Activated naive CD8-positive, alpha-beta T cell treated with anti-CD3 and anti-CD28 coated beads, Interleukin-2, amount 10 ng/mL, durations not matched to agents 7 days and 5 days (primary cell): ENCODE results near the gene SV2C. TPM values are rescaled to one million over a fixed set of nuclear protein-coding genes. Genes with fewer than 3 reads are reported as not detected.
"Not testable (repeated sequence)": the region's sequence is repeated elsewhere in the genome, so short reads cannot be mapped to it uniquely, and the experiment has no call there.

Experiments
- ATAC-seq: fragments of 150-1000 bp; cut with Tn5 transposase; one replicate; pipeline ENCODE4 v1.10.0; 2021; ENCODE audit warnings: low read depth, moderate library complexity
- POLR2A ChIA-PET: fragments of 350-600 bp; sonication (Branson Sonifier 250); formaldehyde crosslinking; loops from one replicate; lab custom pipeline; 2021; ENCODE audit warnings: antibody characterized with exemption; lab: Charles Lee
- DNase-seq: peaks from one replicate; pipeline ENCODE4 v3.0.0; 2021
- H3K27ac Mint-ChIP-seq: one replicate; pipeline ENCODE4 v1.8.0; 2022; ENCODE audit warnings: mild to moderate bottlenecking, mixed read lengths
- H3K27me3 Mint-ChIP-seq: one replicate; pipeline ENCODE4 v1.8.0; 2022; ENCODE audit warnings: mild to moderate bottlenecking, moderate library complexity, mixed read lengths
- H3K36me3 Mint-ChIP-seq: one replicate; pipeline ENCODE4 v1.8.0; 2021; ENCODE audit warnings: mild to moderate bottlenecking, mixed read lengths
- H3K4me1 Mint-ChIP-seq: one replicate; pipeline ENCODE4 v1.8.0; 2021; ENCODE audit warnings: mixed read lengths
- H3K4me3 Mint-ChIP-seq: one replicate; pipeline ENCODE4 v1.8.0; 2022; ENCODE audit warnings: mild to moderate bottlenecking, moderate library complexity, mixed read lengths
- H3K9me3 Mint-ChIP-seq: one replicate; pipeline ENCODE4 v1.8.0; 2021; ENCODE audit warnings: mixed read lengths
- total RNA-seq, 2 experiments: library from RNA; stranded (reverse); gene quantifications; one replicate each; pipeline ENCODE4 v1.2.3, GENCODE V29; 2021

SV2C gene
- total RNA-seq, 2 experiments from 2014 or later, result 0.03 TPM

- Mint-ChIP-seq H3K27ac (no peak overlapping the region), H3K4me3 (peak overlapping the region; percentile 68), H3K27me3 (peaks cover 71% of the 10 kb centered on the region), H3K36me3 (no peaks in the 10 kb centered on the region), H3K4me1 (peaks cover 16% of the 10 kb centered on the region), H3K9me3 (no peaks in the 10 kb centered on the region)
- DNase-seq, result peak; percentile 42
- POLR2A ChIA-PET, result interaction anchor here (0.6 kb wide), 1 partner anchor 747 kb away, joined by 3 read pairs; no protein-coding TSS in a partner anchor
- ATAC-seq, result no peak
Measured at GRCh38 chr5:76083555-76084495, 642 bp downstream of the SV2C start.

DNA sequence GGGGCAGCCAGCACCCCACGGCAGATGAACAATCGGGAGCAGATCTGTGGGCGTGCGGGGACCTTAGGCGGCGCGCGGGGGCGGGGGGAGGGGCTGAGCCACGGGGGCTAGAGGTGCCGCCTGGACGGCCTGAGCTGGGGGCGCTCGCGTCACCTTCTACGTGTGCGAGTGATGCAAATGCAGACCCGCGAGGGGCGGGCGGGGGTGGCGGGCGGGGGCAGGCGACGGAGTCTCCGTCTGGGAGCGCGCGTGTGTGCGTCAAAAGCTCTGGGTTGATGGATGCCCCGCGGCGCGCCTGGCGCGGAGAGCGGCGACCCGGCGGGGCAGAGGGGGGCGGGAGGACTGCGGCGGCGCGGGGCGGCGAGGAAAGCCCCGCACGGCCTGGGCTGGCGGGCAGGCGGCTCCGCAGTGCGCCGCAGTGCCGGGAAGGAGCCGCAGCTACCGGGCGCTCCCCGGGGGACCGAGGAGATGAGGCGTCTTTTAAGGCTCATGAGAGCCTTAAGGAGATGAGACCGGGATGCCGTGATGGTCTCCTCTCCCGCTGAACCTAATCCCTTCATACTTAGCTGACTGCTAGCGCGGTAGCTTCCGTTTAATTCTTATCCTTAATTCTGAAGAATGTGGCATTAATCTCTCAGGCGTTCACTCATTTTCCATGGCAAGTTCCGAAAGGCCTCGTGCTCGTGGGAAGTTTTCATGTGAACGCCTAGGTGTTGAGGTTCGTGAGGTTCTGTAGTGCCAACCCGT is 1.5 kb downstream of the SV2C start:
- H3K27ac Mint-ChIP-seq, result no peak overlapping the region
- H3K27me3 Mint-ChIP-seq, result peaks cover 63% of the 10 kb centered on the region
- DNase-seq, result peak; percentile 35
- H3K9me3 Mint-ChIP-seq, result no peaks in the 10 kb centered on the region
- peaks cover 16% of the 10 kb centered on the region for H3K4me1 Mint-ChIP-seq
- POLR2A ChIA-PET, result no interaction called here
- peak overlapping the region; percentile 68 for H3K4me3 Mint-ChIP-seq
- H3K36me3 Mint-ChIP-seq, result no peaks in the 10 kb centered on the region
- ATAC-seq, result peak; percentile 10

DNA sequence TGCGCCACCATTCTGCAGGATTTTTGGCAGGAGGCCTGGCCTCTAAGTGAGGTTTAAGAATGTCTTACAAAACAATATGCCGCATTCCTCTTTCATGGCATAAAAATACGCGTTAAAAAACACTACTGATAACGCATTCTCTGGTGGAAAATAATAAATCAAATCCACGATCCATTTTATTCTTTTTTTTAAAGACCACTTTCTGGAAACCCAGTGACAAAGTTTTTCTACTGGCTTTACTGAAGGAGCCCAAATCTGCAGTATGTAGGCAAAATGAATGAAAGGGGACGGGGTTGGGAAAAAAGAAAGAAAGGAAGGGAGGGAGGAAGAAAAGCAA is 2.0 kb downstream of the SV2C start:
- Mint-ChIP-seq H3K27me3 (peaks cover 59% of the 10 kb centered on the region), H3K27ac (no peak overlapping the region), H3K9me3 (no peaks in the 10 kb centered on the region), H3K4me3 (peak overlapping the region; percentile 47), H3K4me1 (peaks cover 16% of the 10 kb centered on the region), H3K36me3 (no peaks in the 10 kb centered on the region)
- POLR2A ChIA-PET, result no interaction called here
- ATAC-seq, result no peak
- no peak for DNase-seq

DNA sequence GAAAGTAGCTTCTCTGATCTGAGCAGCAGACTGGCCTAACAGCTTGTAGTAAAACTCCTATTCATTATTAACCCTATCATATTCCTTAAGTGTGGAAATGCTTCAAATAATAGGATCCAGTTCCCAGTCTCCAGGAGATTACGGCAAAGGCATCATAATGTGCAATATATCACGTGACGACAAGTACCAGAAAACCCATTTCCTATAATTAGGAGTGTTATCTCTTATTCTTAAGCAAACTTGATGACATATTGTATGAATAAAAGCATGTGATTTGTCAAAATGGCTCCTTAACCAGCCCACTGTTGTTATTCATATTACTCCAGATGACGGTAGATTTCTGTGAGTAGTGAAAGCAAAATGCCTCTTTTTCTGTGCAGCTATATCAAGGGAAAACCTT is 2.9 kb downstream of the SV2C start:
- DNase-seq, result no peak
- POLR2A ChIA-PET, result no interaction called here
- Mint-ChIP-seq H3K27me3 (peaks cover 51% of the 10 kb centered on the region), H3K36me3 (no peaks in the 10 kb centered on the region), H3K4me1 (peaks cover 16% of the 10 kb centered on the region), H3K9me3 (no peaks in the 10 kb centered on the region), H3K4me3 (no peak overlapping the region), H3K27ac (no peak overlapping the region)
- ATAC-seq, result no peak

- H3K27ac Mint-ChIP-seq, H3K4me1 Mint-ChIP-seq, DNase-seq, H3K36me3 Mint-ChIP-seq, H3K4me3 Mint-ChIP-seq, POLR2A ChIA-PET, ATAC-seq, H3K9me3 Mint-ChIP-seq: not testable (repeated sequence)
- H3K27me3 Mint-ChIP-seq, result peaks cover 34% of the 10 kb centered on the region
Measured at GRCh38 chr5:76089156-76089555, 6.0 kb downstream of the SV2C start.

DNA sequence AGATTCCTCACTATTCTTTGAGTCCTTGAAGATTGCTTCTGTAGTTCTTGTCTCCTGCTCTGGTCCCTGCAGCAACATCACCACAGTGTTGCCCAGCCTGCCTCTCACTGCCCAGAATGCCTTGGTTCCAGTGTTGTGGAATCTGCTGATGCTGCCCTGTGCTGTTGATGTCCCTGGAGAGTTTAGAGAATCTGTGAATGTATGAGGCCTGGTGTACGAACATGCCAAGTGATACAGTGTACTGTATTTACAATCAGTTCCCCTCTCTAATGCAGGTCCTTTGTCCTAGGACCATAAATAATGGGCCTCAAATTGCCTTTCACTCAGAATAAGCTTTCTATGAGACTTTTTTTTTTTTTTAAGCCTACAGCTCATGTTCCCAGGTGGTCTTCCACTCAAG is 8.2 kb downstream of the SV2C start:
- Mint-ChIP-seq H3K27ac (no peak overlapping the region), H3K9me3 (no peaks in the 10 kb centered on the region), H3K36me3 (no peaks in the 10 kb centered on the region), H3K4me1 (no peaks in the 10 kb centered on the region), H3K4me3 (no peak overlapping the region), H3K27me3 (peaks cover 27% of the 10 kb centered on the region)
- DNase-seq, result no peak
- no peak for ATAC-seq
- POLR2A ChIA-PET, result no interaction called here

DNA sequence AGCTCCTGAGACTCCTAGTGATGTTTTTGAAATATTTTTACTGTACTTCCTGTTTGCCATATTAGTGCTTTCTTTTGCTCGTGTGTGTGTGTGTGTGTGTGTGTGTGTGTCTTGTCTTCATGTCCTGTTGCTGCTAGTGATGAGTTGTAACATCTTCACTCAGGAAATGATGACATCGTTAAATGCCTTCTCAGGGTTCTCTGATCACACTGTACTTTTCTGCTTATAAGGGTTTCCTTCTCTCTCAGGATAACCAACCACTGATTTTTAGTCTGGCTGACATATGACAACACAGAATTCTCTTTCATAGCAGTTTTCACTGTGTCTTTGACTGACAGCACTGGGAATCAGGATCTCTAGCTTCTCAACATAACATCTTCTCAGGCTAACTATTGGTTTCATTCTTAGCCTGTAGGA is 16.1 kb downstream of the SV2C start:
- H3K4me3 Mint-ChIP-seq, result peak overlapping the region; percentile 6
- POLR2A ChIA-PET, result no interaction called here
- H3K27ac Mint-ChIP-seq, result peak overlapping the region; percentile 37
- H3K27me3 Mint-ChIP-seq, result peaks cover 22% of the 10 kb centered on the region
- no peaks in the 10 kb centered on the region for H3K9me3 Mint-ChIP-seq
- H3K4me1 Mint-ChIP-seq, result peaks cover 9% of the 10 kb centered on the region
- ATAC-seq (peak; percentile 91), DNase-seq (no peak)
- H3K36me3 Mint-ChIP-seq, result no peaks in the 10 kb centered on the region

GRCh38 chr5:76099756-76100155 is 16.6 kb downstream of the SV2C start:
- H3K9me3 Mint-ChIP-seq, result no peaks in the 10 kb centered on the region
- ATAC-seq (peak; percentile 8), DNase-seq (no peak)
- H3K4me1 Mint-ChIP-seq, result peaks cover 9% of the 10 kb centered on the region
- peak overlapping the region; percentile 6 for H3K4me3 Mint-ChIP-seq
- no peaks in the 10 kb centered on the region for H3K36me3 Mint-ChIP-seq
- peaks cover 18% of the 10 kb centered on the region for H3K27me3 Mint-ChIP-seq
- POLR2A ChIA-PET, result no interaction called here
- peak overlapping the region; percentile 37 for H3K27ac Mint-ChIP-seq

DNA sequence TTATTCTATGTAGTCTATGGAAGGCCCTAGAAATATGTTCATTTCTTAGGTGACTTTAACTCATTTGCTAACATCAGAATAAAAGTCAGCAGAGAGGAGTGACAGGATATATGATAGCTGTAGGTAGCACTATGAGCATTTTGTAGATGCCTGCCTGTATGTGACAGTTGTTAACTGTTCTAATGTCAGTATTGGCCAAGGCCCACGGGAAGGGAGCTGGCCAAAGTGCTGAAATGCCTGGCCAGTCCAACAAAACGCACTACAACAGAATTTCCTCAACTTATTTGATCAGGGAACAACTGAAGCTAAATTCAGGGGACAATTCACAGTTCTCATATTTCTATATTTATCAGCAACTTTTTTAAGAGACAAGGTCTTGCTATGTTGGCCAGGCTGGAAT is 20.8 kb downstream of the SV2C start:
- Mint-ChIP-seq H3K36me3 (no peaks in the 10 kb centered on the region), H3K4me1 (peaks cover 17% of the 10 kb centered on the region), H3K9me3 (no peaks in the 10 kb centered on the region), H3K4me3 (no peak overlapping the region), H3K27me3 (peaks cover 23% of the 10 kb centered on the region), H3K27ac (no peak overlapping the region)
- ATAC-seq, result peak; percentile 43
- POLR2A ChIA-PET, result interaction anchor here (0.5 kb wide), 1 partner anchor 79 kb away, joined by 3 read pairs; no protein-coding TSS in a partner anchor
- peak; percentile 55 for DNase-seq

GRCh38 chr5:76106149-76106548 is 23.0 kb downstream of the SV2C start:
- Mint-ChIP-seq H3K4me3 (no peak overlapping the region), H3K4me1 (peaks cover 9% of the 10 kb centered on the region), H3K9me3 (no peaks in the 10 kb centered on the region), H3K27ac (no peak overlapping the region), H3K27me3 (peaks cover 16% of the 10 kb centered on the region), H3K36me3 (no peaks in the 10 kb centered on the region)
- DNase-seq, result no peak
- POLR2A ChIA-PET, result no interaction called here
- no peak for ATAC-seq

GRCh38 chr5:76111477-76112174 is 28.4 kb downstream of the SV2C start:
- Mint-ChIP-seq H3K27me3 (peaks cover 20% of the 10 kb centered on the region), H3K4me1 (peaks cover 5% of the 10 kb centered on the region), H3K27ac (no peak overlapping the region), H3K4me3 (no peak overlapping the region), H3K9me3 (no peaks in the 10 kb centered on the region), H3K36me3 (no peaks in the 10 kb centered on the region)
- ATAC-seq (no peak), DNase-seq (no peak)
- POLR2A ChIA-PET, result no interaction called here

GRCh38 chr5:76113103-76113502 is 29.9 kb downstream of the SV2C start:
- ATAC-seq, result no peak
- no peak for DNase-seq
- H3K4me3 Mint-ChIP-seq, result no peak overlapping the region
- H3K27ac Mint-ChIP-seq, result no peak overlapping the region
- no peaks in the 10 kb centered on the region for H3K36me3 Mint-ChIP-seq
- H3K27me3 Mint-ChIP-seq, result peaks cover 19% of the 10 kb centered on the region
- no peaks in the 10 kb centered on the region for H3K9me3 Mint-ChIP-seq
- peaks cover 4% of the 10 kb centered on the region for H3K4me1 Mint-ChIP-seq
- POLR2A ChIA-PET, result no interaction called here

DNA sequence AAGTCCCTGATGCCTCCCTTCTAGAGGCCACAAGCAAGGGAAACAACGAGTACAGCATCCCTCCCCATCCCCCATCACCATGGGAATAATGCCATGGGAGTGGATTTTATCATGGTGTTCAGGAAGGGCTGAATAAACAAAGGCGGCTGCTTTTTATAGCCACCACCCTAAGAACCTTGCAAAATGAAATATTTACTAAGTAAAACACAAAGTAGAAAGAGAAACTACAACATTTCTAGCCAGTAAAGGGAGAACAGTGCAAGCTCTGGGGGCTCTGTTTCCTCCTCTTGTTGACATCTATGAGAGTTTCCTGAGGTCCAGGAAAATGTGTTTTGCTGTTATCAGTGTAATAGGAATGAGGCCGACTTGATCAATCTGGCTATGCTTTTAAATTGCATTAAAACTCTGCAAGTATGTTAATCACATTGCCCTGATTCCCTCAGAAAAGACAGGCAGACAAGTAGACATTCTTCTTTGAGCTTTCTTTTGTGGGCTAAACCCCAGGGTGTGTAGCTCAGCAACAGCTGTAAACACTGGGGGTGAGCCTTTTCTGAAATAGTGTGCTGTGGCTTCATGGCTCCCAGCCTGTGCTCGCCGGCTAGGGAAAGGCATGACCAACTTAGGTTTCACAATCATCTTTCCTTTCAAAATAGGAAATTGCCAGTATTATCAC is 31.1 kb downstream of the SV2C start:
- DNase-seq, result no peak
- H3K27ac Mint-ChIP-seq, result no peak overlapping the region
- POLR2A ChIA-PET, result no interaction called here
- no peak for ATAC-seq
- peaks cover 17% of the 10 kb centered on the region for H3K27me3 Mint-ChIP-seq
- no peaks in the 10 kb centered on the region for H3K36me3 Mint-ChIP-seq
- H3K4me1 Mint-ChIP-seq, result peaks cover 4% of the 10 kb centered on the region
- H3K9me3 Mint-ChIP-seq, result no peaks in the 10 kb centered on the region
- H3K4me3 Mint-ChIP-seq, result no peak overlapping the region
